ENCODE data around the gene SIRPG.

The SIRPG gene

DNA sequence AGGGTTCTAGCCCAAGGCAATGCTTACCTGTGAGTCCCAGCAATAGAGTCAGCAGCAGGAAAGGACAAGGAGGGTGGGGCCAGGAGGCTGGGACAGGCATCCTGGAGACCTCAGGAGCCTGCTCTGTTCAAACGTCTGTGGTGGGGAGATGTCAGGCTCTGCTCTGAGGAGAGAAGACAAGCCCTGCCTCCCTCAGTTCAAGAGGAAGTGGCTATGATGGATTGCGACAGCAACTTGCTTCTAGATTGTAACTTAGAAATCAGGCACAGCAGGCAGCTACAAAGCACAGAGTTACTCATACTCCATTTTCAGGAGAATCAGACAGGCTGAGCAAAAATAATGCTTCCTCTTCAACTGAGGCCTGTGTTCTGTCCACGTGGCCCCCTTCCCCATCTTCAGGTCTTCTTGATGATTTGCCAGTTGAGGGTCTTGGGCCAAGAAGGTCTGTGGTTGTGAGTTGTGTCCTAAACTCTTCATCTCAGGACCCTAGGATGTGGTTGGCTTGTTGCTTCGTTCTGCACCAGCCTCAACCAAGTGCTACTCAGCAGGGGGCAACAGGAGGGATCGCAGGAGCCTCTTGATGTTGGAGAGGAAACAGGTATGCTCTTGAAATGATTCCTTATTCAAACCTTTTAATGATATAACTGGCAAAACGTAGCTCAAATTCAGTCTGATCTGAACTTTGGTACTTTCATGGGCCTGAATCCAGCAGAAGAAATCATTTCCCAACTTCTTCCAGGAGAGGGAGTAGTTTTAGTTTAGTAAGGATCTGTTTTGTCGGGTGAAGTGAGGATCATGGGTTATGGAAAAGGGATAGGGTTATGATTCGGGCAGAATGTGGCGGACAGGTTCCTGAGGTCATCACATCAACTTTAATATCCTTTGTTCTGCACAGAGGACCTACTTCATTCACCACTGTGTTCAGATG, 68.8 kb downstream of the SIRPG start:
- DNase-seq: no peak

DNA sequence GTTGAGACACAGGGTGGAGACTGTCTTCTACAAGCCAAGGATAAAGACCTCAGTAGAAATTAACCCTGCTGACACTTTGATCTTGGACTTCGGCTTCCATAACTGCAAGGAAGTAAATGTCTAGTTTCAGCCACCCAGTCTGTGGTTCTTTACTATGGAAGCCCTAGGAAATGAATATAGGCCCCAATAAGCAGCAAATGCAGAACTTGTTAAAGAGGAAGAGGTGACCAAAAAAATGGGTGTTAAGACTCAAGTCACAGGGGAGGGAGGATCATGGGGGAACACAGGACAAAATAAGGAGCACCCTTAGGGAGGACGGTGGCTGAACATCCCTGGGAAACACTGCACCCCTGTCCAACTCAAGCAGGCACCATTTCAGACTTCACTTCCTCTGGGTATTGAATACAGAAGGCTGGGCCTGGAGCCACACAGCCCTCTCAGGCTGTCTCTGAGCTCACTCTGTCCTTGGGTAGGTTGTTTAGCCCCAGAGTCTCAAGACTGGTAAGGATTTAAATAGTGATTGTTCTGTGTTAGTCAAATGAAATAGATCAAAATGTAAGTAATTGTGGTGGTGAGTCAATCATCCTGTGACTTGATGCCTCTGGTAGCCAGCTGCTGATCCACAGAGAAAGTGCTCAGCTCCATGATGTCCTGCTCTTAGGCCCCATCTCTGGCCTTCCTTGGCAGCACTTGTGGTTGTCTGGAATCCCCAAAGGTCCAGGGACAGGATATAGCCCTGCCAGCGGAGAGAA, 69.6 kb downstream of the SIRPG start:
- no peak for DNase-seq

DNA sequence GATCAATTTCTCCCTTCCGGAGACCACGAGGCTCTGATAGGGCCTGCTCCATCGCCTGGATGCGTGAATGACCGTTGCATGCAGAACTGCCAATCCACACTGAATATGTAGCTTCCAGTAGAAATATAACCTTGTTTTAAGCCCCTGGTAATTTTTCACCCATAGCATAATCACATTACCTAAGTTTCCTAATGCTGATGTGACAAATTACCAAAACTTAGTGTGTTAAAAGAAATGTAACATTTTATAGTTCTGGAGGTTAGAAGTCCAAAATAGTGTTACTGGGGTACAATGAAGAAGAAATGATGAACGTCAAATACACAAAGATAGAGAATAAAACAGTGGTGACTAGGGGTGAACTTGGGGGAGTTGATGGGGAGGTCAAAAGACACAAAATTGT, 78.1 kb downstream of the SIRPG start:
- DNase-seq: no peak
